Mucosa of descending colon (tissue), 3 donors: ENCODE results near the gene GALNS. TPM values are rescaled to one million over a fixed set of nuclear protein-coding genes. Genes with fewer than 3 reads are reported as not detected.

ENCODE experiments used
- ATAC-seq: fragments of 200-7000 bp; cut with Tn5 transposase; one replicate; pipeline ENCODE4 v1.9.1; 2020; ENCODE audit warnings: mild to moderate bottlenecking, moderate library complexity
- DNase-seq, 3 donors: peaks; one replicate each; pipeline ENCODE4 v3.0.0-alpha.2; 2020
- H3K36me3 ChIP-seq: fragments of 200-600 bp; one replicate; pipeline ENCODE4 v1.8.0; 2021; ENCODE audit warnings: low read depth, mild to moderate bottlenecking
- H3K4me1 ChIP-seq: fragments of 200-600 bp; one replicate; pipeline ENCODE4 v1.8.0; 2021; ENCODE audit warnings: low read depth, mild to moderate bottlenecking
- H3K4me3 ChIP-seq: fragments of 200-600 bp; one replicate; pipeline ENCODE4 v1.8.0; 2021; ENCODE audit warnings: mild to moderate bottlenecking
- H3K9me3 ChIP-seq: fragments of 200-600 bp; one replicate; pipeline ENCODE4 v1.8.0; 2021; ENCODE audit warnings: mild to moderate bottlenecking
- intact Hi-C, 2 donors: fragments of 100-400 bp; cut with DNase I in 1 of 2; cut with micrococcal nuclease in 1 of 2; formaldehyde crosslinking; loops; one replicate each; pipeline versions ENCODE4 v1.11.0 to v1.11.1; 2022; cut with DNase I, micrococcal nuclease
- long read RNA-seq, 2 donors: library from polyadenylated mRNA; unstranded; transcript quantifications; one replicate each; pipeline ENCODE4 v2.0.0, GENCODE V29; 2019 to 2021
- total RNA-seq, 3 donors: library from RNA; stranded (reverse); fragmentation: NEBNext Ultra II Directional in 2 of 3; extraction: Animal tissue kit (Norgen Biotek cat#: 25700) in 2 of 3; gene quantifications; one replicate each; pipeline versions ENCODE4 v1.2.1 to v1.2.4, GENCODE V29; 2021 to 2023
- TF ChIP-seq, protein P1 (sequence below): fragments of 200-600 bp; IDR thresholded peaks from one replicate; pipeline ENCODE4 v1.8.0; 2022; ENCODE audit warnings: antibody characterized with exemption, mild to moderate bottlenecking
- donor health status: DM: no; HTN: no; CAD: no; lungs with moderate emphysema.
- donor health status: DM: no; HTN: no; CAD: no.
- donor health status: DM: no; HTN: yes; CAD: no.

GALNS gene
- 10 to 100 TPM; 37.4 to 65.3 (median 44.0) TPM for total RNA-seq
- long read RNA-seq, donor 1, transcript GALNS-201 (14 exons, 2,363 nt): major isoform, 17 of 37 reads
- long read RNA-seq, donor 1, partial matches to known transcripts: 5 of 37 reads
- long read RNA-seq, donor 1, other reads (novel, unspliced or antisense): 13 of 37 reads
- long read RNA-seq, donor 2, transcript GALNS-201 (14 exons, 2,363 nt): major isoform, 13 of 22 reads
- long read RNA-seq, donor 2, partial matches to known transcripts: 4 of 22 reads
- long read RNA-seq, donor 2, other reads (novel, unspliced or antisense): 5 of 22 reads

- intact Hi-C loops: no loop called here
- TF ChIP-seq, protein P1, sequence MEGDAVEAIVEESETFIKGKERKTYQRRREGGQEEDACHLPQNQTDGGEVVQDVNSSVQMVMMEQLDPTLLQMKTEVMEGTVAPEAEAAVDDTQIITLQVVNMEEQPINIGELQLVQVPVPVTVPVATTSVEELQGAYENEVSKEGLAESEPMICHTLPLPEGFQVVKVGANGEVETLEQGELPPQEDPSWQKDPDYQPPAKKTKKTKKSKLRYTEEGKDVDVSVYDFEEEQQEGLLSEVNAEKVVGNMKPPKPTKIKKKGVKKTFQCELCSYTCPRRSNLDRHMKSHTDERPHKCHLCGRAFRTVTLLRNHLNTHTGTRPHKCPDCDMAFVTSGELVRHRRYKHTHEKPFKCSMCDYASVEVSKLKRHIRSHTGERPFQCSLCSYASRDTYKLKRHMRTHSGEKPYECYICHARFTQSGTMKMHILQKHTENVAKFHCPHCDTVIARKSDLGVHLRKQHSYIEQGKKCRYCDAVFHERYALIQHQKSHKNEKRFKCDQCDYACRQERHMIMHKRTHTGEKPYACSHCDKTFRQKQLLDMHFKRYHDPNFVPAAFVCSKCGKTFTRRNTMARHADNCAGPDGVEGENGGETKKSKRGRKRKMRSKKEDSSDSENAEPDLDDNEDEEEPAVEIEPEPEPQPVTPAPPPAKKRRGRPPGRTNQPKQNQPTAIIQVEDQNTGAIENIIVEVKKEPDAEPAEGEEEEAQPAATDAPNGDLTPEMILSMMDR: no peak
- Histone ChIP-seq H3K4me1 (peaks cover 32% of the 10 kb centered on the region), H3K9me3 (no peaks in the 10 kb centered on the region), H3K4me3 (peak within 1 kb of the TSS; percentile 95), H3K36me3 (no peaks in the 10 kb centered on the region)
- ATAC-seq (peak; percentile 97), DNase-seq (peak; percentile 98 to 100 (median 100))
Measured at GRCh38 chr16:88856828-88857727, at the start of gene GALNS, which contains the start of gene TRAPPC2L. GALNS (minus strand) TSS chr16:88856947; CDS start chr16:88856877, 70 bp downstream. TRAPPC2L (plus strand) TSS chr16:88857127; CDS start chr16:88857151, 24 bp downstream.

DNA sequence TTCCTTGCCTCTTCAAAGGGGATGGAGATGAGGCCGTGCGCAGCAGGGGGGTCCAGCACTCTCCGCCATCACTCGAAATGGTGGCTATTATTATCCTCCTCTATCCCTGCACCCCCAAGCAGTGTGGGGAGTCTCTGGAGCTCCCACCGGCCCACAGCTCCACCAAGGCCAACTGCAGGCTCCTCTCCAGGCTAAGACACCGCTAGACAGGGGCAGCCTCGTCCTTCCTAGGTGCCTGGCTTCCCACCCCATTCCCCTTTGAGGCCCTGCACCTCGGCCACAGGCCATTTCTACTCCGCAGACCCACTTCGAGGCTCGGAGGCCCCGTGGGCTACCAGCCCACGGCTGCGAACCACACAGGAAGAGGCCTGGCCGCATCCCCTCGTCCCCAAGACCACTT, 49.3 kb upstream of the GALNS start:
- H3K36me3 ChIP-seq: no peaks in the 10 kb centered on the region
- TF ChIP-seq, protein P1: no peak
- intact Hi-C loops: no loop called here

GRCh38 chr16:88905563-88905962, 48.8 kb upstream of the GALNS start:
- ATAC-seq: peak; percentile 64
- H3K4me1 ChIP-seq: no peaks in the 10 kb centered on the region
- no peaks in the 10 kb centered on the region for H3K36me3 ChIP-seq

More for the DNA sequence above, 49.3 kb upstream of the GALNS start:
- Histone ChIP-seq H3K9me3 (no peaks in the 10 kb centered on the region), H3K4me1 (no peaks in the 10 kb centered on the region), H3K4me3 (no peak overlapping the region)
- ATAC-seq (no peak), DNase-seq (no peak)

DNA sequence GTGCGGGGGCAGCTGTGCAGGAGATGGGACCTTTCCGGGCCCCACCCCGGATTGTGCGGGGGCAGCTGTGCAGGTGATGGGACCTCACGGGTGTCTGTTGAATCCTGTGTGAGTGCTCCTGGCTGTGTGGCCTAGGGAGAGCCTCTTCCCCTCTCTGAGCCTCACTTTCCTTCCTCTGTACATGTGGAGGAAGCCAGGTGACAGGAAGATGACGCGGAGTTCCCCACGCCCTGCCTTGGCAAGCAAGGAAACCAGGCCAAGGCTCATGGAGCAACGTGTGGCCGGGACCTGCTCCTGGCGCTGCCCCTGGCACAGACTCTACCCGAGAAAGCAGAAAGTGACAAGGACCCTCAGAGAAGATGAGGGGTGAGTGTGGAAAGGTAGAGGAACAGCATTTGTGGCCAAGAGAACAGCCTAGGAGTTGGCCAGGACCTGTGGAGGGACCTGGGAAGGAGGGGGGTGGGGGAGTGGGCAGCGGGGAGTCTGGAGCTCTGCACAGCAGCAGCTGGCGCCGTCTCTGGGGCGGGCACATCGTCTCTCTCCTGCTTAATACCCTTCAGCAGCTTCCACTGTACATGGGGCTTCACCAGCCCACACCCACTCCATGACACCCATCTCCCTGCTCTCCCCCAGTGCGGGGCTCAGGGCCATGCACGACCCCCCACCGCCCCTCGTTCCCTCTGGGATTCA, 48.1 kb upstream of the GALNS start:
- TF ChIP-seq, protein P1: no peak
- intact Hi-C loops: no loop called here

More at GRCh38 chr16:88905563-88905962, 48.8 kb upstream of the GALNS start:
- Histone ChIP-seq H3K4me3 (no peak overlapping the region), H3K9me3 (no peaks in the 10 kb centered on the region)
- DNase-seq: no peak
- intact Hi-C loops: no loop called here
- TF ChIP-seq, protein P1: no peak

GRCh38 chr16:88903267-88903666, 46.5 kb upstream of the GALNS start:
- intact Hi-C loops: no loop called here
- DNase-seq (no peak), ATAC-seq (no peak)
- no peaks in the 10 kb centered on the region for H3K4me1 ChIP-seq
- no peaks in the 10 kb centered on the region for H3K9me3 ChIP-seq
- no peaks in the 10 kb centered on the region for H3K36me3 ChIP-seq
- TF ChIP-seq, protein P1: no peak
- H3K4me3 ChIP-seq: no peak overlapping the region

More for the DNA sequence above, 48.1 kb upstream of the GALNS start:
- H3K9me3 ChIP-seq: no peaks in the 10 kb centered on the region
- no peak overlapping the region for H3K4me3 ChIP-seq
- DNase-seq: no peak
- peak; percentile 25 for ATAC-seq
- H3K36me3 ChIP-seq: no peaks in the 10 kb centered on the region
- H3K4me1 ChIP-seq: no peaks in the 10 kb centered on the region
